Fibroblast of lung (primary cell): ENCODE measurements around the gene IL17RD. TPM values are rescaled to one million over a fixed set of nuclear protein-coding genes. Genes with fewer than 3 reads are reported as not detected.

Experiments
- DNase-seq, 2 donors: peaks; one replicate each; pipeline versions ENCODE4 v3.0.0 to v3.0.0-alpha.2; 2010; ENCODE audit warnings: low read depth in 2 of 2
- H2AFZ ChIP-seq: 2 replicates; pipeline ENCODE4 v1.5.1; 2012; ENCODE audit warnings: low read length, control low read depth, inconsistent platforms
- H3K27ac ChIP-seq: 2 replicates; pipeline ENCODE4 v1.5.1; 2011; ENCODE audit warnings: low read length, control low read depth; ENCODE audit not compliant: insufficient read depth
- H3K27me3 ChIP-seq: 2 replicates; pipeline ENCODE4 v1.5.1; 2011; ENCODE audit warnings: mild to moderate bottlenecking, low read length; ENCODE audit not compliant: control insufficient read depth, insufficient read depth
- H3K36me3 ChIP-seq: 2 replicates; pipeline ENCODE4 v1.5.1; 2011; ENCODE audit warnings: low read length; ENCODE audit not compliant: control insufficient read depth, insufficient read depth
- H3K4me1 ChIP-seq: 2 replicates; pipeline ENCODE4 v1.5.1; 2011; ENCODE audit warnings: low read length; ENCODE audit not compliant: control insufficient read depth, insufficient read depth; ENCODE audit errors: extremely low read depth
- H3K4me2 ChIP-seq: 2 replicates; pipeline ENCODE4 v1.5.1; 2011; ENCODE audit warnings: low read length, control low read depth; ENCODE audit not compliant: insufficient read depth; ENCODE audit errors: extremely low read depth
- H3K4me3 ChIP-seq, 4 experiments: fragments of 200-600 bp in 1 of 4; sonication (generic) in 1 of 4; replicated peaks in 1 of 4; 2 replicates each; pipeline ENCODE4 v1.5.1; 2011 to 2016; ENCODE audit warnings: low read length in 4 of 4, low read depth in 3 of 4, mild to moderate bottlenecking in 3 of 4, control low read depth in 2 of 4, inconsistent platforms in 1 of 4, mixed read lengths in 1 of 4; ENCODE audit not compliant: insufficient read depth in 1 of 4; ENCODE audit errors: control extremely low read depth in 1 of 4
- H3K79me2 ChIP-seq: 2 replicates; pipeline ENCODE4 v1.5.1; 2012; ENCODE audit warnings: mild to moderate bottlenecking, low read length, inconsistent platforms; ENCODE audit not compliant: control insufficient read depth, insufficient read depth
- H3K9ac ChIP-seq: 2 replicates; pipeline ENCODE4 v1.5.1; 2011; ENCODE audit warnings: mild to moderate bottlenecking, low read length, control low read depth; ENCODE audit not compliant: insufficient read depth
- H3K9me3 ChIP-seq: 2 replicates; pipeline ENCODE4 v1.5.1; 2012; ENCODE audit warnings: low read depth, low read length; ENCODE audit not compliant: control insufficient read depth, insufficient read depth
- H4K20me1 ChIP-seq: 2 replicates; pipeline ENCODE4 v1.5.1; 2011; ENCODE audit warnings: low read length; ENCODE audit not compliant: control insufficient read depth, insufficient read depth; ENCODE audit errors: extremely low read depth
- EZH2 ChIP-seq: IDR thresholded peaks from 2 replicates; pipeline ENCODE4 v1.5.1; 2012; ENCODE audit warnings: low read length, control low read depth, mild to moderate bottlenecking; ENCODE audit errors: missing control alignments
- polyA minus RNA-seq: library from RNA; depleted of rRNA, polyadenylated mRNA; stranded (reverse); fragments of >200 nt; gene quantifications from 2 replicates; pipeline ENCODE4 v1.2.3, GENCODE V29; 2011; ENCODE audit warnings: low replicate concordance
- polyA plus RNA-seq, 2 donors: library from polyadenylated mRNA; depleted of rRNA in 1 of 2; stranded (reverse) in 1 of 2; unstranded in 1 of 2; fragments of >200 nt; gene quantifications; 2 replicates each; pipeline ENCODE4 v1.2.1, GENCODE V29; 2011 to 2012; ENCODE audit warnings: missing spikeins in 1 of 2
- total RNA-seq: library from RNA; depleted of rRNA; stranded (reverse); fragments of >200 nt; gene quantifications from 2 replicates; pipeline ENCODE4 v1.2.1, GENCODE V29; 2014
- TF ChIP-seq, protein P1 (sequence below), 2 donors: IDR thresholded peaks in 1 of 2; conservative IDR thresholded peaks in 1 of 2; 1 replicate in 1 of 2; 2 replicates in 1 of 2; pipeline ENCODE4 v1.5.1; 2011 to 2012; ENCODE audit warnings: low read length in 2 of 2, control low read depth in 1 of 2, inconsistent platforms in 1 of 2, low read depth in 1 of 2, mild to moderate bottlenecking in 1 of 2

The IL17RD gene
- total RNA-seq (1.8 and 2.1 TPM in 2 replicates), polyA plus RNA-seq (0.60 and 3.1 TPM in 2 replicates), polyA minus RNA-seq (1.1 and 10.0 TPM in 2 replicates)
- polyA plus RNA-seq (2012): 0.47 and 2.2 TPM in 2 replicates

DNA sequence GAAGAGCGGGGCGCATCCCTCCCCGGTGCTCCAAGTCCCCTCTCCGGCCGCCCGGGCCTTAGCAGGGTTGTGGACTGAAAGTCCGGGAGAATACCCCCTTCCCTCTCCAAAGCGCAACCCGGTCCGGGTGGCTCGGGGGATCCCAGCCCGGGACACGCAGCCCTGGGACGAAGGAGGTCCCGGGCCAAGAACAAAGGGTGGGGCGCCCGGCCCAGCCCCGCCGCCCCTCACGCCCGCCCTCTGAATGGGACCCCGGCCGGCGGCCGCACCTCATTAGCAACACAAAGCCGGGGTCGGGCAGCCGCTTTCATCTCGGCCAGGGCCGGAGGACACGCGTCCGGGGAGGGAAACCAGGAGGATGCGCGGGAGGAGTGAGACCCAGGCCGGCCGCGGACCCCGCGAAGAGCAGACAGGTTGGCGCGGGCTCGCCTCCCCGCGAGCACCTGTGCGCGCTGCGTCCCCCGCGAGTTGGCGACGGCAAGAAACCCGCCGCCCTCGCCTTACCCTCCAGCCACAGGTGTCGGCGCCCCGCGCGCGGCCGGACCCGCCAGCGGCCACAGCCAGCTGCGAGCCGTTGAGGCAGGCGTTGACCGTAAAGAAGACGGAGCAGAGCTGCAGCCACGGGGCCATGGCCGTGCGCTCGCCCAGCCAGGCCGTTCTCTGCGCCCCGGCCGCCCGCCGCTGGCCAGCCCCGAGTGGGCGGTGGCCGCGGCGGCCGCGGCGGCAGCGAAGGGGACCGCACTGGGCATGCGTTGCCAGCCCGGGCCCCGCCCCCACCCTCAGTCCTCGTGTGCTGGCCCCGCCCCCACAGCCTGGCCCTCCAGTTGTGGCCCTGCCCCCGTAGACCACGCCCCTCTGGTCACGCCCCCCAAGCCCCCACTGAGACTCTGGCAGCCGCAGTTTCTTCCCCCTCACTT is at the start of gene IL17RD:
Gene IL17RD, minus strand, starts transcription at position 697 of the 917 bp plus-strand sequence. Its CDS starts 67 bp downstream, at position 630.
- Histone ChIP-seq H3K4me1 (peaks cover 2% of the 10 kb centered on the region), H3K27me3 (peaks cover 13% of the 10 kb centered on the region), H3K9ac (no peak within 1 kb of the TSS), H3K27ac (no peak within 1 kb of the TSS), H3K4me3 (peak within 1 kb of the TSS; percentile 43 to 64 (median 56)), H2AFZ (peak within 1 kb of the TSS; percentile 60), H3K9me3 (no peaks in the 10 kb centered on the region), H3K79me2 (no peaks in the 10 kb centered on the region), H3K4me2 (peak within 1 kb of the TSS; percentile 81), H4K20me1 (no peaks in the 10 kb centered on the region), H3K36me3 (no peaks in the 10 kb centered on the region)
- DNase-seq: peak; percentile 69 to 76
- peak; percentile 46 for TF ChIP-seq EZH2
- TF ChIP-seq, protein P1, sequence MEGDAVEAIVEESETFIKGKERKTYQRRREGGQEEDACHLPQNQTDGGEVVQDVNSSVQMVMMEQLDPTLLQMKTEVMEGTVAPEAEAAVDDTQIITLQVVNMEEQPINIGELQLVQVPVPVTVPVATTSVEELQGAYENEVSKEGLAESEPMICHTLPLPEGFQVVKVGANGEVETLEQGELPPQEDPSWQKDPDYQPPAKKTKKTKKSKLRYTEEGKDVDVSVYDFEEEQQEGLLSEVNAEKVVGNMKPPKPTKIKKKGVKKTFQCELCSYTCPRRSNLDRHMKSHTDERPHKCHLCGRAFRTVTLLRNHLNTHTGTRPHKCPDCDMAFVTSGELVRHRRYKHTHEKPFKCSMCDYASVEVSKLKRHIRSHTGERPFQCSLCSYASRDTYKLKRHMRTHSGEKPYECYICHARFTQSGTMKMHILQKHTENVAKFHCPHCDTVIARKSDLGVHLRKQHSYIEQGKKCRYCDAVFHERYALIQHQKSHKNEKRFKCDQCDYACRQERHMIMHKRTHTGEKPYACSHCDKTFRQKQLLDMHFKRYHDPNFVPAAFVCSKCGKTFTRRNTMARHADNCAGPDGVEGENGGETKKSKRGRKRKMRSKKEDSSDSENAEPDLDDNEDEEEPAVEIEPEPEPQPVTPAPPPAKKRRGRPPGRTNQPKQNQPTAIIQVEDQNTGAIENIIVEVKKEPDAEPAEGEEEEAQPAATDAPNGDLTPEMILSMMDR (conservative IDR thresholded peaks at IDR 0.05 in 1 of 2, IDR thresholded peaks at IDR 0.05 in 1 of 2; ENCODE audit: low read depth in 1 of 2, low read length in 2 of 2): no peak

DNA sequence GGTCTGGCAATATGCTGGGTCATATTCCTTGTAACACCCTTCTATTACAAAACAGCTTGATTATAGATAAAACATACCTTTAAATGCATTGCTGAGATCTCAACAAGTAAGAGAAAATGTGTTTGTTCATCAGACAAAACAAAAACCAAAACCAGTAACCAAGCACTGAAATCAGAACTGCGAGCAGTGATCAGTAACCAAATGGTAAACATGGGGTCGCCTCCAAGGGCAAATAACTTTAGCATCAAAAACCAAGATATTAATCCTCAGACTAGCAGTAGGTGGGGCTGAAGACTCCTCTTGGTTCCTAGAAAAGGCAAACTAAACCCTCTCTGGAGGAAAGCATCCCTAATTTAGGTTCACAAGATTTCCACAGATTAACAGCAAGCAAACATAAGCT is 41.3 kb upstream of the IL17RD start:
- Histone ChIP-seq H2AFZ (no peak overlapping the region), H3K9ac (no peak overlapping the region), H3K4me3 (no peak overlapping the region), H3K4me1 (no peaks in the 10 kb centered on the region), H3K79me2 (no peaks in the 10 kb centered on the region), H3K9me3 (no peaks in the 10 kb centered on the region), H3K27ac (no peak overlapping the region), H4K20me1 (no peaks in the 10 kb centered on the region), H3K4me2 (no peak overlapping the region), H3K27me3 (no peaks in the 10 kb centered on the region), H3K36me3 (no peaks in the 10 kb centered on the region)
- no peak for TF ChIP-seq EZH2
- TF ChIP-seq, protein P1 (conservative IDR thresholded peaks at IDR 0.05 in 1 of 2, IDR thresholded peaks at IDR 0.05 in 1 of 2; ENCODE audit: low read depth in 1 of 2, low read length in 2 of 2): no peak
- no peak for DNase-seq

DNA sequence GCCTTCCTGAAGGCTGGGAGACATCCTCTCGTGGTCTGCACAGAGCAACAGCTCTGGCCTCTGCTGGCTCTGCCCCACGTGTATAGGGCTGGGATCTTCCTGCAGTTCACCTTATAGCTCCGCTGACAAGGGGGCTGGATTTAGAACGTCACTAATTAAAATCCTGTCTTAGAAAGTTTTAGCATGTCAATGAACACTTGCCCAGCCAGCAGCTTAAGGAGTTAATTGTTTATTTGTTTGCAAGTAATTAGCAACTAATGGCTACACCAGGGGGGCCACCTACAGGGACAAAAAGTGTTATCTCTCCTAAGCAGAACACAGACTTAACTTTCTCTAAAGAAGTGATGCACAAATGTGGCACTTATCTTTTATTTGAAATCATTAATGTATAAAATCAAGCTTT is 34.7 kb upstream of the IL17RD start, which contains the start of gene HESX1:
Gene HESX1, minus strand, starts transcription at position 84 of the 403 bp plus-strand sequence. Its CDS starts 60 bp downstream, at position 24.
- Histone ChIP-seq H3K4me3 (no peak within 1 kb of the TSS), H3K4me1 (no peaks in the 10 kb centered on the region), H3K27me3 (no peaks in the 10 kb centered on the region), H3K9ac (no peak within 1 kb of the TSS), H3K27ac (no peak within 1 kb of the TSS), H3K36me3 (no peaks in the 10 kb centered on the region), H3K79me2 (no peaks in the 10 kb centered on the region), H3K4me2 (no peak within 1 kb of the TSS), H2AFZ (no peak within 1 kb of the TSS), H4K20me1 (no peaks in the 10 kb centered on the region), H3K9me3 (no peaks in the 10 kb centered on the region)
- DNase-seq: no peak
- TF ChIP-seq EZH2: no peak
- TF ChIP-seq, protein P1 (conservative IDR thresholded peaks at IDR 0.05 in 1 of 2, IDR thresholded peaks at IDR 0.05 in 1 of 2; ENCODE audit: low read depth in 1 of 2, low read length in 2 of 2): no peak
